HEK293 (cell line): Measurements from ENCODE around the gene MPV17L2.

Experiments used
- ATF2 ChIP-seq: fragments of 450-650 bp; formaldehyde crosslinking; IDR thresholded peaks from 2 replicates; pipeline ENCODE4 v1.5.1; 2016; ENCODE audit warnings: missing biosample characterization, missing genetic modification characterization, low read depth
- CTCF ChIP-seq: fragments of 450-650 bp; formaldehyde crosslinking; IDR thresholded peaks from 2 replicates; pipeline ENCODE4 v1.5.1; 2016; ENCODE audit warnings: missing biosample characterization, missing genetic modification characterization
- KLF10 ChIP-seq: fragments of 450-650 bp; IDR thresholded peaks from 2 replicates; pipeline ENCODE4 v1.5.1; 2018; ENCODE audit warnings: missing biosample characterization, mild to moderate bottlenecking, missing genetic modification characterization
- KLF16 ChIP-seq: fragments of 450-650 bp; formaldehyde crosslinking; IDR thresholded peaks from 2 replicates; pipeline ENCODE4 v1.5.1; 2017; ENCODE audit warnings: missing biosample characterization, missing genetic modification characterization
- REST ChIP-seq: fragments of 450-650 bp; formaldehyde crosslinking; IDR thresholded peaks from 2 replicates; pipeline ENCODE4 v1.5.1; 2016; ENCODE audit warnings: missing biosample characterization, missing genetic modification characterization
- YY1 ChIP-seq: fragments of 450-650 bp; formaldehyde crosslinking; IDR thresholded peaks from 2 replicates; pipeline ENCODE4 v1.5.1; 2018; ENCODE audit warnings: missing biosample characterization, missing genetic modification characterization
- ZBTB10 ChIP-seq: fragments of 450-650 bp; formaldehyde crosslinking; IDR thresholded peaks from 2 replicates; pipeline ENCODE4 v1.5.1; 2016; ENCODE audit warnings: missing biosample characterization, missing genetic modification characterization
- ZBTB7A ChIP-seq: fragments of 450-650 bp; formaldehyde crosslinking; IDR thresholded peaks from 2 replicates; pipeline ENCODE4 v1.5.1; 2016; ENCODE audit warnings: low read depth, missing biosample characterization, missing genetic modification characterization
- ZFP37 ChIP-seq: fragments of 450-650 bp; formaldehyde crosslinking; IDR thresholded peaks from 2 replicates; pipeline ENCODE4 v1.5.1; 2016; ENCODE audit warnings: missing biosample characterization, missing genetic modification characterization
- ZNF239 ChIP-seq: fragments of 450-650 bp; formaldehyde crosslinking; IDR thresholded peaks from 2 replicates; pipeline ENCODE4 v1.5.1; 2016; ENCODE audit warnings: missing biosample characterization, missing genetic modification characterization
- ZNF350 ChIP-seq: fragments of 450-650 bp; formaldehyde crosslinking; IDR thresholded peaks from 2 replicates; pipeline ENCODE4 v1.5.0; 2017; ENCODE audit warnings: missing biosample characterization, mild to moderate bottlenecking, missing genetic modification characterization
- ZNF416 ChIP-seq: fragments of 450-650 bp; formaldehyde crosslinking; IDR thresholded peaks from 2 replicates; pipeline ENCODE4 v1.5.1; 2016; ENCODE audit warnings: missing biosample characterization, missing genetic modification characterization
- ZNF626 ChIP-seq: fragments of 450-650 bp; sonication (Bioruptor Pico); formaldehyde crosslinking; IDR thresholded peaks from 2 replicates; pipeline ENCODE4 v1.5.1; 2018; ENCODE audit warnings: missing biosample characterization, missing genetic modification characterization, inconsistent platforms
- ZNF629 ChIP-seq: fragments of 450-650 bp; formaldehyde crosslinking; IDR thresholded peaks from 2 replicates; pipeline ENCODE4 v1.5.1; 2017; ENCODE audit warnings: missing biosample characterization, missing genetic modification characterization

GRCh38 chr19:18160971-18161635 lies 31.9 kb upstream of the MPV17L2 start:
- TF ChIP-seq REST (tag by site-specific recombination) = no peak; the same call in 1 of the 2 replicates
- no peak for TF ChIP-seq CTCF (tag by site-specific recombination)
- TF ChIP-seq ZNF629 (tag by site-specific recombination) = no peak
- TF ChIP-seq ZFP37 (tag by site-specific recombination) = no peak
- TF ChIP-seq ZNF416 (tag by site-specific recombination) = no peak
- TF ChIP-seq ZBTB7A = no peak
- no peak for TF ChIP-seq ZNF239 (tag by site-specific recombination)
- TF ChIP-seq YY1 (tag by site-specific recombination) = no peak
- no peak for TF ChIP-seq KLF10
- no peak for TF ChIP-seq ZBTB10 (tag by site-specific recombination)
- TF ChIP-seq KLF16 = no peak
- no peak for TF ChIP-seq ZNF626 (tag by site-specific recombination)
- TF ChIP-seq ATF2 = no peak
- TF ChIP-seq ZNF350 (tag by site-specific recombination) = no peak
